HG03025 (cell line): Measurements from ENCODE around the gene CLDND1.
A peak's percentile ranks its signal among the peaks of the same experiment; 100 is the strongest.

Experiments
- ATAC-seq: cut with Tn5 transposase; IDR thresholded peaks from one replicate; pipeline ENCODE4 v1.9.1; 2021; ENCODE audit warnings: mild to moderate bottlenecking, moderate library complexity; ENCODE audit not compliant: unreplicated experiment, low FRiP score

CLDND1 gene

GRCh38 chr3:98552232-98553020 is 29.7 kb upstream of the CLDND1 start:
- no peak for ATAC-seq

- ATAC-seq = no peak
Measured at GRCh38 chr3:98551754-98552153, 29.1 kb upstream of the CLDND1 start.

- ATAC-seq = no peak
Measured at GRCh38 chr3:98551236-98551635, 28.5 kb upstream of the CLDND1 start.

GRCh38 chr3:98550833-98551232 is 28.1 kb upstream of the CLDND1 start:
- ATAC-seq = no peak

- ATAC-seq = no peak
Measured at GRCh38 chr3:98548544-98548943, 25.8 kb upstream of the CLDND1 start.

GRCh38 chr3:98545940-98546339 is 23.2 kb upstream of the CLDND1 start:
- no peak for ATAC-seq

- ATAC-seq = no peak
Measured at GRCh38 chr3:98542623-98543022, 19.9 kb upstream of the CLDND1 start.

GRCh38 chr3:98541695-98542094 is 19.0 kb upstream of the CLDND1 start:
- no peak for ATAC-seq

GRCh38 chr3:98540346-98540745 is 17.6 kb upstream of the CLDND1 start:
- peak; percentile 37 for ATAC-seq

GRCh38 chr3:98536456-98537017 is 13.8 kb upstream of the CLDND1 start:
- ATAC-seq = peak; percentile 68

- no peak for ATAC-seq
Measured at GRCh38 chr3:98534734-98535133, 12.0 kb upstream of the CLDND1 start.

GRCh38 chr3:98534168-98534567 is 11.5 kb upstream of the CLDND1 start:
- ATAC-seq = no peak

- no peak for ATAC-seq
Measured at GRCh38 chr3:98532709-98533571, 10.2 kb upstream of the CLDND1 start.

GRCh38 chr3:98532275-98532637 is 9.6 kb upstream of the CLDND1 start:
- ATAC-seq = no peak

- ATAC-seq = peak; percentile 31
Measured at GRCh38 chr3:98531622-98532274, 9.0 kb upstream of the CLDND1 start, which contains the start of gene GPR15. Gene GPR15, plus strand, starts transcription at chr3:98531978. Its CDS starts 56 bp downstream, at chr3:98532034.

- ATAC-seq = no peak
Measured at GRCh38 chr3:98530676-98531075, 8.0 kb upstream of the CLDND1 start.

- no peak for ATAC-seq
Measured at GRCh38 chr3:98529856-98530459, 7.3 kb upstream of the CLDND1 start.

- no peak for ATAC-seq
Measured at GRCh38 chr3:98528474-98529346, 6.0 kb upstream of the CLDND1 start.

GRCh38 chr3:98525494-98525893 is 2.8 kb upstream of the CLDND1 start:
- no peak for ATAC-seq
